Endothelial cell of umbilical vein (primary cell): ENCODE data around the gene SPRR1A. TPM values are rescaled to one million over a fixed set of nuclear protein-coding genes. Genes with fewer than 3 reads are reported as not detected.

Experiments used
- BruUV-seq: library from RNA; stranded (reverse); fragments of 400-500 nt; replicated peaks from 2 replicates; lab custom pipeline; 2021; lab: Mats Ljungman, UMichigan
- CTCF ChIA-PET: fragments of 300-600, 350-600 bp; sonication (Branson Sonifier 250); formaldehyde crosslinking; loops from one replicate; lab custom pipeline; 2021; ENCODE audit warnings: antibody characterized with exemption, inconsistent platforms; lab: Charles Lee
- POLR2A ChIA-PET: fragments of 300-600, 350-600 bp; sonication (Branson Sonifier 250); formaldehyde crosslinking; loops from one replicate; lab custom pipeline; 2021; ENCODE audit warnings: antibody characterized with exemption, inconsistent platforms; lab: Charles Lee
- DNase-seq: peaks from one replicate; pipeline ENCODE4 v3.0.0-alpha.2; 2011; ENCODE audit warnings: low read depth, low spot score
- FAIRE-seq: peaks from 2 replicates; lab custom pipeline; 2011; peaks lifted over from hg19 to GRCh38; lab: Jason Lieb, UNC
- H2AFZ ChIP-seq: 2 replicates; pipeline ENCODE4 v1.6.0; 2012; ENCODE audit warnings: low read depth, low read length, control low read depth, inconsistent platforms
- H3K27ac ChIP-seq: 2 replicates; pipeline ENCODE4 v1.5.1; 2011; ENCODE audit warnings: low read depth, mild to moderate bottlenecking, control low read depth, low read length, moderate library complexity; ENCODE audit not compliant: insufficient read depth
- H3K27me3 ChIP-seq, 2 experiments: 2 replicates each; pipeline versions ENCODE4 v1.6.0 to v1.6.1; 2011; ENCODE audit warnings: low read length in 2 of 2, mixed read lengths in 1 of 2; ENCODE audit not compliant: control insufficient read depth in 2 of 2, insufficient read depth in 2 of 2
- H3K36me3 ChIP-seq, 2 experiments: 2 replicates in 1 of 2; 3 replicates in 1 of 2; pipeline ENCODE4 v1.5.1; 2011; ENCODE audit warnings: low read length in 2 of 2, mild to moderate bottlenecking in 1 of 2, moderate library complexity in 1 of 2; ENCODE audit not compliant: control insufficient read depth in 2 of 2, insufficient read depth in 2 of 2; ENCODE audit errors: extremely low read depth in 1 of 2
- H3K4me1 ChIP-seq: 3 replicates; pipeline ENCODE4 v1.5.1; 2011; ENCODE audit warnings: mild to moderate bottlenecking, low read length; ENCODE audit not compliant: control insufficient read depth, insufficient read depth; ENCODE audit errors: extremely low read depth
- H3K4me2 ChIP-seq: 2 replicates; pipeline ENCODE4 v1.6.1; 2011; ENCODE audit warnings: low read length, control low read depth, mixed read lengths; ENCODE audit not compliant: insufficient read depth
- H3K4me3 ChIP-seq, 3 experiments: fragments of 200-600 bp in 1 of 3; sonication (generic), shearing (Covaris generic) in 1 of 3; replicated peaks in 1 of 3; 2 replicates each; pipeline ENCODE4 v1.5.1; 2011 to 2016; ENCODE audit warnings: control low read depth in 3 of 3, low read length in 3 of 3, mild to moderate bottlenecking in 2 of 3, inconsistent platforms in 1 of 3, low read depth in 1 of 3, moderate library complexity in 1 of 3; ENCODE audit not compliant: insufficient read depth in 1 of 3
- H3K79me2 ChIP-seq: 2 replicates; pipeline ENCODE4 v1.6.0; 2012; ENCODE audit warnings: low read length, inconsistent platforms; ENCODE audit not compliant: control insufficient read depth, insufficient read depth
- H3K9ac ChIP-seq: replicated peaks from 2 replicates; pipeline ENCODE3; 2011; ENCODE audit warnings: low read length, control low read depth; ENCODE audit not compliant: insufficient read depth; ENCODE audit errors: extremely low read depth
- H3K9me1 ChIP-seq: replicated peaks from 3 replicates; pipeline ENCODE4 v1.6.0; 2011; ENCODE audit warnings: mild to moderate bottlenecking, low read length; ENCODE audit not compliant: control insufficient read depth, insufficient read depth; ENCODE audit errors: extremely low read depth
- H3K9me3 ChIP-seq: replicated peaks from 2 replicates; pipeline ENCODE4 v1.5.1; 2012; ENCODE audit warnings: low read length, inconsistent platforms; ENCODE audit not compliant: control insufficient read depth, insufficient read depth
- H4K20me1 ChIP-seq: replicated peaks from 2 replicates; pipeline ENCODE3; 2011; ENCODE audit warnings: mild to moderate bottlenecking, low read length; ENCODE audit not compliant: control insufficient read depth, insufficient read depth; ENCODE audit errors: extremely low read depth
- CTCF ChIP-seq, 2 donors: IDR thresholded peaks; 1 replicate in 1 of 2; 2 replicates in 1 of 2; pipeline ENCODE4 v1.5.1; 2011; ENCODE audit warnings: low read length in 2 of 2, mild to moderate bottlenecking in 2 of 2, moderate library complexity in 2 of 2, control low read depth in 1 of 2, inconsistent platforms in 1 of 2, low read depth in 1 of 2; ENCODE audit not compliant: insufficient read depth in 1 of 2; ENCODE audit errors: extremely low read depth in 1 of 2
- EZH2 ChIP-seq: IDR thresholded peaks from 2 replicates; pipeline ENCODE4 v1.6.1; 2012; ENCODE audit warnings: borderline replicate concordance, low read depth, mild to moderate bottlenecking, moderate library complexity, low read length, inconsistent platforms; ENCODE audit not compliant: severe bottlenecking
- FOS ChIP-seq: IDR thresholded peaks from 2 replicates; pipeline ENCODE4 v1.6.1; 2011; ENCODE audit warnings: mild to moderate bottlenecking, low read length, moderate library complexity, borderline replicate concordance; ENCODE audit not compliant: insufficient read depth
- GATA2 ChIP-seq: IDR thresholded peaks from 2 replicates; pipeline ENCODE4 v1.7.0; 2011; ENCODE audit warnings: low read depth, mild to moderate bottlenecking, moderate library complexity, mixed read lengths, low read length; ENCODE audit not compliant: insufficient read length, insufficient read depth
- JUN ChIP-seq: IDR thresholded peaks from 2 replicates; pipeline ENCODE4 v1.6.1; 2011; ENCODE audit warnings: borderline replicate concordance, low read depth; ENCODE audit not compliant: insufficient read length, insufficient read depth
- MAX ChIP-seq: IDR thresholded peaks from 2 replicates; pipeline ENCODE4 v1.6.1; 2011; ENCODE audit not compliant: insufficient read depth, insufficient read length
- MYC ChIP-seq: IDR thresholded peaks from one replicate; pipeline ENCODE4 v1.6.1; 2011; ENCODE audit warnings: mild to moderate bottlenecking, low read depth, low read length
- POLR2A ChIP-seq: IDR thresholded peaks from 2 replicates; pipeline ENCODE4 v1.6.1; 2012; ENCODE audit warnings: low read depth, mild to moderate bottlenecking, control low read depth, low read length
- POLR2AphosphoS5 ChIP-seq: IDR thresholded peaks from 2 replicates; pipeline ENCODE4 v1.6.1; 2012; ENCODE audit warnings: low read depth, mild to moderate bottlenecking, control low read depth, low read length, moderate library complexity; ENCODE audit not compliant: insufficient read depth
- dilution Hi-C: fragments of 300-500 bp; cut with MboI; formaldehyde crosslinking; loops from one replicate; pipeline ENCODE4 v1.15.0; 2019; ENCODE audit warnings: low sequenced_read_pairs; ENCODE audit not compliant: extremely low pct_ligation_motif_present
- intact Hi-C: fragments of 100-400 bp; cut with micrococcal nuclease; formaldehyde crosslinking; loops from one replicate; pipeline ENCODE4 v1.10.0; 2022
- polyA plus RNA-seq, 4 experiments: library from polyadenylated mRNA; depleted of rRNA in 3 of 4; stranded (reverse) in 3 of 4; unstranded in 1 of 4; fragments of >200 nt; gene quantifications; 2 replicates each; pipeline versions ENCODE4 v1.2.1 to v1.2.3, GENCODE V29; 2011 to 2012; ENCODE audit warnings: missing spikeins in 1 of 4
- total RNA-seq: library from RNA; stranded (reverse); gene quantifications from 2 replicates; pipeline ENCODE4 v1.2.3, GENCODE V29; 2021

SPRR1A gene
- total and polyA plus RNA-seq, 2 donors (not counting 3 experiments of a cell fraction or from before 2014, with no cell fraction given), result not detected

GRCh38 chr1:153032677-153033308 lies 48.9 kb downstream of the SPRR1A start:
- intact Hi-C loops, result no loop called here
- no peak overlapping the region for H3K4me2 ChIP-seq
- H3K4me1 ChIP-seq, result no peaks in the 10 kb centered on the region
- CTCF ChIA-PET, result no interaction called here
- BruUV-seq, result no TSS peak
- POLR2A ChIA-PET, result no interaction called here
- no peak overlapping the region for H3K27ac ChIP-seq
- dilution Hi-C loops, result no loop called here
- H3K4me3 ChIP-seq, result no peak overlapping the region
- H3K27me3 ChIP-seq, result no peaks in the 10 kb centered on the region
- no peaks in the 10 kb centered on the region for H3K79me2 ChIP-seq
- H3K9me3 ChIP-seq, result no peaks in the 10 kb centered on the region
- H4K20me1 ChIP-seq, result no peaks in the 10 kb centered on the region
- TF ChIP-seq MAX, result no peak
- no peak for TF ChIP-seq MYC
- TF ChIP-seq POLR2AphosphoS5, result no peak
- TF ChIP-seq JUN, result no peak
- no peak for TF ChIP-seq FOS
- DNase-seq, result peak; percentile 20
- no peak overlapping the region for H3K9ac ChIP-seq
- FAIRE-seq, result no peak
- H3K36me3 ChIP-seq, result no peaks in the 10 kb centered on the region
- no peak overlapping the region for H2AFZ ChIP-seq
- no peaks in the 10 kb centered on the region for H3K9me1 ChIP-seq

DNA sequence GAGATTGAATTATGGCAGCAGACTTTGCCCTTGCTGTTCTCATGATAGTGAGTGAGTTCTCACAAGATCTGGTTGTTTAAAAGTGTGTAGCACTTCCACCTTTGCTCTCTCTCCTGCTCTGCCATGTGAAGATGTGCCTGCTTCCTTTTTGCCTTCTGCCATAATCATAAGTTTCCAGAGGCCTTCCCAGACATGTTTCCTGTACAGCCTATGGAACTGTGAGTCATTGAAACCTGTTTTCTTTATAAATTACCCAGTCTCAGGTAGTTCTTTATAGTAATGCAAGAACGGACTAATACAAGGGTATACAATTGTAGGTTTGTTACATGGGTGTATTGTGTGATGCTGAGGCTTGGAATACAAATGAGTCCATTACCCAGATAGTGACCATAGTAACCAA lies 51.3 kb downstream of the SPRR1A start:
- Histone ChIP-seq H3K4me1 (no peaks in the 10 kb centered on the region), H2AFZ (no peak overlapping the region)
- BruUV-seq, result no TSS peak

More for the DNA sequence above, 51.3 kb downstream of the SPRR1A start:
- ChIA-PET POLR2A (no interaction called here), CTCF (no interaction called here)
- H3K79me2 ChIP-seq, result no peaks in the 10 kb centered on the region
- DNase-seq (no peak), FAIRE-seq (no peak)
- no peaks in the 10 kb centered on the region for H3K9me1 ChIP-seq
- intact Hi-C loops (no loop called here), dilution Hi-C loops (no loop called here)
- H3K4me3 ChIP-seq, result no peak overlapping the region
- TF ChIP-seq MAX, result no peak
- no peak for TF ChIP-seq GATA2
- TF ChIP-seq CTCF (IDR thresholded peaks at IDR 0.05; ENCODE audit: extremely low read depth in 1 of 2, insufficient read depth in 1 of 2, low read depth in 1 of 2, low read length in 2 of 2), result no peak
- no peak for TF ChIP-seq EZH2
- no peak for TF ChIP-seq POLR2A
- no peak for TF ChIP-seq MYC
- TF ChIP-seq JUN, result no peak
- no peak for TF ChIP-seq POLR2AphosphoS5
- no peak for TF ChIP-seq FOS
- no peak overlapping the region for H3K9ac ChIP-seq
- no peak overlapping the region for H3K27ac ChIP-seq
- no peak overlapping the region for H3K4me2 ChIP-seq
- H4K20me1 ChIP-seq, result no peaks in the 10 kb centered on the region
- no peaks in the 10 kb centered on the region for H3K27me3 ChIP-seq
- no peaks in the 10 kb centered on the region for H3K36me3 ChIP-seq
- no peaks in the 10 kb centered on the region for H3K9me3 ChIP-seq
